T-helper 1 cell treated with Interleukin-12 subunit alpha and Interleukin-12 subunit beta and Interleukin-4 antibody, amounts not matched to agents 30 ng/mL and 1 ng/mL, for 36 hours (primary cell): ENCODE measurements around the gene TSPAN3. TPM values are rescaled to one million over a fixed set of nuclear protein-coding genes. Genes with fewer than 3 reads are reported as not detected.

Experiments used
- intact Hi-C: fragments of 100-400 bp; cut with micrococcal nuclease; formaldehyde crosslinking; loops from one replicate; pipeline ENCODE4 v1.15.1; 2024
- total RNA-seq: library from RNA; stranded (reverse); gene quantifications from 2 replicates; pipeline ENCODE4 v1.2.3, GENCODE V29; 2022

TSPAN3 gene
- total RNA-seq, 1 donor from 2014 or later: 19.2 TPM

DNA sequence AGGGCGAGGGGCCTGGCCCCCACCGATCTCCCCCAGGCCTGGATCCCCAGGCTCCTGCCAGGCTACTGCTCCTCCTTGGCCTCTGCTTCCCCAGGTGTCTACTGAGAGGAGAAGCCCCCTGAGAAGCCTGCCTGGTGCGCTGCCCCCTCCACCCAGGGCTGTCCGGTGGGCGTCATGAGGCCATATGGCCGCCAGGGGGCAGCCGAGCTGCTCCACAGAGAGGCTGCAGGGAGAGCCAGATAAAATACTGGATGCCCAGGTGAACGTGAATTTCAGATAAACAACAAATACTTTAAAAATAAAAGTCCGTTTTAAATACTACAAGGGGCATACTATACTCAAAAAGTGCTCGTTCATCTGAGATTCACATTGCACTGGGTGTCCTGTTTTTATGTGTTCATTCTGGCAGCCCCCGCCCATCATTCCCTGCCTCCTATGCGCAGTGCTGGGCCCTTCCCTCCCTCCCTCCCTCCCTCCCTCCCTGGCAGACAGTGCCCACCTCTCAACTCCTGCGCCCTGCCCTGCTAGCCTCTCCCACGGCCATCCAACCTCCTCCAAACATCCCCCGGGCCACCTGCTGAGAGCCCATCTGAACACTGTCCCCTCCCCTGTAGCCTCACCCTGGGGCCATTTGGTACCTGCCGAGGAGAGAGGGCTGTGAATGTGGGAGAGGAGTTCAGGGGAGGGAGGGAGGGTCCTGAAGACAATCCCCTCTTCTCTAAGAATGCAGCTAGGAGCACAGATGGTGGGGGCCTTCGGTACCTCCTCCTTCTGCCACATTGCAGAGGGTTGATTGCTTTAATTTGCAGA, 46.4 kb downstream of the TSPAN3 start:
- intact Hi-C loops: loop anchor here (1.0 to 5.0 kb wide), 2 partner anchors 48 to 163 kb away; no protein-coding TSS in a partner anchor

DNA sequence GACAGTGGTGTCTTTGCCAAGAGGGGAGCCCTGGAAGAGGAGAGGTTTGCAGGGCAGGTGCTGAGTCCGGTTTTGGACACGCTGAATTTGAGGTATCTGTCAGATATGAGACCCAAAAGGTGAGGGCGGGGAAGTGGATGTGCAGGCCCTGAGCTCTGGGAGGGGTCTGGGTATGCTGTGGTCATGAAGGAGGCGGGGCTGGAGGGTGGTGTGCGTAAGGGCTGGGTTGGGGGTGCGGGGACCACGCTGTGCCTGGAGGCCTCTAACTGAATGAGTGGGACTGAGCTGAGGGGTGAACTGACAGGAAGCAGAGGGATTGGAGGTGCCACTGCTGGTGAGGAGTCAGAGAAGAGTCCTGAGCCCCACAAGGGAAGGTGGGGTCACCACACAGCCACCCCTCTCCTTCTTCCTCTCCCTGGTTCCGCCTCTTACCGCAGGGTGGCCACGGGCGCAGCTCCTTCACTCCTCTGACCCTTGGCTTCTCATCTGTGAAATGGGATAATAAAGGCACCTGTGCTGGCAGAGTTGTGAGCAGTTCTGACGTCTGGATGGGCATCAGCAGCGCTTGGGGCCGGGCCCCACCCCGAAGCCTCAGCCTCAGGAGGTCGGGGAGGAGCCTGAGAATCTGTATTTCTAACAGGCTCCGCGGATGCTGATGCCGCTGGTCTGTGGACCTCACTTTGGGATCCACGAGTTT, 47.2 kb downstream of the TSPAN3 start:
- intact Hi-C loops: loop anchor here (1.0 to 5.0 kb wide), 2 partner anchors 47 to 164 kb away; no protein-coding TSS in a partner anchor

DNA sequence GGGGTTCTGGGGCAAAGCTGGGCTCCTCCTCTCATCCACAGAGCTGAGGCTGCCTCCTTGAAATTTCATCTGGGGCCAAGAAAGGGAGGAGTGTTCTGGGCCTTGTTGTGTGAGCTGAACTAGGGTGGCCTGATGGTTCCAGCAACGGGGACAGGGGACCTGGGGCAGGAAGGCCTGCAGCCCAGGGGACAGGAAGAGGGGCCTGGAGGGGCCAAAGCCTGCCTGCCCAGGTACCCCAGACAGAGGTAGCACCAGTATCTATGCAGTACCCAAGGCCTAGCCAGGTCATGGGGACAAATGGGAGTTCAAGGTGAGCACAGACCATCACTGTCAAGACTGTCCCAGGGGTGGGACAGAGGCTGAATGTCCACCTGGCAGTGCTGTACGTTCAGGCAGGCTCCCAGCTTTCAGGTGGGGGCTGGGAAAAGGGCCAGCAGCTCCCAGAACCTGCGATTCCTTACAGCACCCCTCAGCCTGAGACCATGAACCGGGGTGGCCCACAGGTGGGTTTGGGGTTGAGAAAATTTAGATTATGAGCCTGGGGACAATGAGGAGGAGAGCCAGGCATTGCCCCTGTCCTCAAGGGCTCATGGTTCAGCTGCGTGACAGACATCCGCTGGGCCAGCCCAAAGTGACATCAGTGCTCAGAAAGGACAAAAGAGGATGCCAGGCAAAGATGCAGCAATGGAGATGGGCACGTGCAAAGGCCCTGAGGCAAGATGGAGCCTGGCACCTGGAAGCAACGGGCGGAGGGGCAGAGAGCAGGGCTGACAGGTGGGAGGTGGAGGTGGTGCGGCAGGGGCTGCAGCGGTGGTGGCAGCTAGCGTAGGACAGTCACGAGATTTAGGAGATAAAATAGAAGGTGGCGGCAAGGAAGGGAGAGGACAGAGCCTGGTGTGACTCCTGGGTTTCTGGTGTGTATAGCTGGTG, 48.0 kb downstream of the TSPAN3 start:
- intact Hi-C loops: loop anchor here (1.0 to 5.0 kb wide), 5 partner anchors 9 to 164 kb away; no protein-coding TSS in a partner anchor

DNA sequence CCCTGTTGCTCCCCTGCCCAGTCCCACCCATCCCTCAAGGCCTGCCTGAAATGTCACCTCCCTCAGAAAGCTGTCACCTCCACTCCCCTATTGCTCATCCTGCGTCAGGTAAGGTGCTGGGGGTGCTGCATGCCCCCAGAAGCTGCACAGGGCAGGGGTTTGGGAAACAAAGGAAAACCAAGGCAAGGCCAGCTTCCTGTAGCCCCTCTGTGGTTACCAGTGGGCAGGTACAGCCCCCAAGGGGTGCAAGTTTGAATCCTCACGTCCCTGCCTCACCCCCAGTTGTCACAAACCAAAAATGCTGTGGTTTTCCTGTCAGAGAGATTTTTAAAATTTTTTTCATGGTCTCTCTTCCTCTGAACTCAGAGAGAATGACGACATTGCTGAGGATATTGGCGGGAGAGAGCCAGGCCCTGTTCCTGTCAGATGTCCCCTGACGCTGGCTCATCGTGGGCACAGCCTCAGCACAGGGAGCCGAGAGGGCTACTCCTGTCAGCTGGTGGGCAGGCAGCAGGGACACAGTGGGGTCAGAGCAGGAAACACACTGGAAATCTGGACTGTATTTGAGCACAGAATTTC, 49.0 kb downstream of the TSPAN3 start:
- intact Hi-C loops: loop anchor here (1.0 to 5.0 kb wide), 5 partner anchors 8 to 165 kb away; no protein-coding TSS in a partner anchor

DNA sequence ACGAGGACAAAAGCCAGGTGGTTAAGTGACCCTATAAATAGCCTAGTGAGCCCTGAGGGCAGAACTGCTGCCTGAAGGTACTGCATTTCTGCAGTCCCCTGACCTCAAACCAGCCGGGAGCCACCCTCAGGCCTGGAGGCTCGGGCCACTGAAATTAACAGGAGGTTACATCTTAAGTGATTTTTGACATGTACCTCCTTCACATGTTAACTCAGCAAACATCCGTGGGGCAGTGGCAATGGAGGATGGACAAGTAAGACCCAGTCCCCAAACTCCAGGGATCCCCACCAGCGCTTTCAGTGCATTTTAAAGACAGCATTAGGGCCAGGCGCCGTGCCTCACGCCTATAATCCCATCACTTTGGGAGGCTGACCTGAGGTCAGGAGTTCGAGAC, 49.8 kb downstream of the TSPAN3 start:
- intact Hi-C loops: loop anchor here (5.0 kb wide), 1 partner anchor 166 kb away; no protein-coding TSS in a partner anchor

DNA sequence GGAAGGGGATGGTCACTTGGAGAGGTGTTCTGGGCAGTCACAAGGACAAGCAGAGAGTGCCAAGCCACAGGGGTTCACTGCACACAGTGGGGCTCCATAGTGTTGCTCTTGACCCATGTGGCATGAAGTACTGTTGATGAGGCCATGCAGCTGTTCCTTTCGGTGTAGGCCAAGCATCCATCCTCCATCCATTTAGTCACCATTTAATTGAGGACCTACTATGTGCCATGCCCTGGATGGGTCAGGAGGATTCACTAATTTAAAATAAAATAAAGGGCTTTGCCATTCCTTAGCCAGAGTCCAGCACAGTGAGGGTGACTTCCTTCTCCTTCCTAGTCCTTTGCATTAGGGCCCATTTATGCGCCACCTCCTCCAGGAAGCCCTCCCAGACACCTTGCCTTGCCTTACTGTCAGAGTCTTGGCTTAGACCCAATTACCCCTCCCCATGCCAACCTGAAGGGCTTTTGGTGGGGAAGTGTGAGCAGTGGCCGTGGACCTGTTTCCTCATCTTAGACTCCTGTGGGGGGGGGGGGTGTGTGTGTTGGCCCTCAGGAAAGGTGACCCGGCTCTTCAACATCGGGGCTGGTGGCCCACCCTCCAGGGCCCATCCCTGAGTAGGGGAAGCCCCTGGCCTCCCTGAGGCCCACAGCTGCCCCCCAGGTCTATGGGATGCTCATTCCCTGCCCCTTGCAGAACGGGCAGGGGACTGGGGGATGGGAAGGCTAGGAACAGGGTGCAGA, 50.4 kb downstream of the TSPAN3 start:
- intact Hi-C loops: loop anchor here (5.0 kb wide), 1 partner anchor 167 kb away; no protein-coding TSS in a partner anchor

DNA sequence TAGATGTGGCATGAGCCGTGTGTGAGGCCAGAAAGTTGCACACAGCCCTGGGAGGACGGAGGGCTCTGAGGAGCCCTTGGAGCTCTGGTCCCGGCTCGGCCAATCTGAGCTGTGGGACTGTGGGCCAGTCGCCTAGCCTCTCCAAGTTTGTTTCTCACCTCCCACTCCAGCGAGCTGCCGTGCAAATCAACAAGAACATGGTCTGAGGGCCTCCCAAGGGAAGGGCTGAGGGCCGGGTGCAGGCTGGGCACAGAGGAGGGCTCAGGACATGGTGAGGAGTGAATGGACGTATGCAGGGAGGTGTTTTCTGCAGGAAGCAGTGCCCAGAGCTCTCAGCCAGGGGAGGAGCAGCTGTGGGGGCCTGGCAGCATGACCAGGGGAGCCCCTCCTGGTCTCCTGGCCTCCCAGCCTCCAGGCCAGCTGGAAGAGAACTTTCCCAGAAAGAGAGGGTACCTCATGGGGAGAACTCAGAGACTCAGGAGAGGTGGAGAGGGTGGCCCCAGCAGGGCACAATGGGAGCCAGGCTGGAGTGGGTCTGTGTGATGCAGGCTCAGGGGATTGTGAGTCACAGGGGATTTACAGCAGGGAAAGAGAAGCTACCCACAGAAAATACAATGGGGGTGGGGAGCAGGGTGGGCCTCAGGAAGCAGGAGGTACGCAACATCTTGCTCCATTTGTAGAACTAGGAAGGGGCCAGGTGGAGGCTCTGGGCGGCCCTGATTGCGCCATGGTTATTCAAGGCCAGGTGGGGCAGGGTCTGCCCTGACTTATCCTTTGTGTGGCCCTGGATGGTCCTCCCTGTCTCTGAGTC, 51.2 kb downstream of the TSPAN3 start:
- intact Hi-C loops: loop anchor here (5.0 kb wide), 1 partner anchor 168 kb away; no protein-coding TSS in a partner anchor

DNA sequence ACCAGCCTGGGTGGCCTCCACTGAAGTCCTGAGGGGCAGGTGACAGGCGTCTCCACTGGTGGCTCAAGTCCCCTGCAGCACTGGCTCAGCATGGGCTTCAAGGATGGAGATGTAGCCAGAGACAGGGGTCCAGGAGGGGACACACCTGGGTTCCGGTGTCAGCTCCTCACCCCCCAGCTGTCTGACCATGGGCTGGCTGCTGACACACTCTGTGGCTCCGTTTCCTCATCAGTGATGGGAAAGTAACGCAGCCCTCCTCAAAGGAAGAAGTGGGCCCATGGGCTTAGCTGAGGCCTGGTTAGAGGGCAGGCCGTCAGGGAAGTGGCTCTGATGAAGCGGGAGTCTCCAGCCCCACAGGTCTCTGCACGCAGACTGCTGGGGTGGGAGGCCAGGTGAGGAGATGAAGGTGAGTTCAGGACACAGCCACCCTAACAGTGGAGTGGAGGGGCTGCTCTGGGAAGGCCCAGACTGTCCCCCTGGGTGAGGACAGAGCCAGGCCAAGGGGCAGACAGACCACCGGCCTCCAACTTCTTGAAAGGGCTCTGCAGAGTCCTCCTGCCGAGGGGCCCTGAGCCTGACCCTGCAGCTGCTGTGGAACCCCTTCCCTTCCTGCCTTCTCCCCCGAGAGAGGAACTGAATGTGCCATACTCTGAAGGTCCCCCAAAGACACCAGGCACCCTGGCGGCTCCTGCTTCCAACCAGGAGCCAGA, 52.0 kb downstream of the TSPAN3 start:
- intact Hi-C loops: no loop called here

DNA sequence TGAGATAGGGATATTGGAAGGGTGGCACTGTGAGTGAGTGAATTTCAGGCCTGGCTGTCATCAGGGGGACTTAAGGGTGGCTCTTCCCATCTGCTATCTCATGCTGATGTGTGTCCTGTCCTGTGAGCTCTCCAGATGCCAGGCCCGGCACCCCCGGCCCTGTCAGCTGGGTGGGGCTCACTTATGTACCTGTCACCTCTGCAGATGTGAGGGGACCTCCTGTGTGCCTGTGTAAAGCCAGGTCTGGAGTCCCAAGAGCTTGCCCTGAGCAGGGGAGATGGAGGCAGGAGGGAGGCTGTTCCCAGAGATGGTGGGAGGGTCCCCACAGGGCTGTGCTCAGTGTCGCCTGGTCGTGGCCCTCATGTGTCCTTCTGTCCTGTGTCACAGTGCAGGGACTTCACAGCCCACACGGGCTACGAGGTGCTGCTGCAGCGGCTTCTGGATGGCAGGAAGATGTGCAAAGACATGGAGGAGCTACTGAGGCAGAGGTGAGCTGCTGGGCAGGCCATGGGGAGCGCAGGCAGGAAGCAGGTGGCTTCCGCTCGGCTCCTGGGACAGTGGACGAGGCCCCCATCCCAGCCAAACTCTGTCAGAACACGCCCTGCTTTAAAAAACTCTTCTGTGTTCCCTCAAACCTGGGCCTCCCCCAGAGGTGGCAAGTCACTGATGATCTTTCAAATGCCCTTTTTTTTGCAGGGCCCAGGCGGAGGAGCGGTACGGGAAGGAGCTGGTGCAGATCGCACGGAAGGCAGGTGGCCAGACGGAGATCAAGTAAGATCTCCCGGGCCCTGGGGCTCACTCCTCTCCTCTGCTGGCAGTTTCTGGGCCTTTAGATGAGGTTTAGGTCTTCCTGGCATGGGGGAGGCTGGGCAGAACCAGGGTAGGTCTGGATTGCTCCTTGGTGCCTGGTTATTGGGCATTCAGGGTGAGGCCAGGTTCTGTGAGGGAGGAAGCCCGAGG, 52.9 kb downstream of the TSPAN3 start:
- intact Hi-C loops: no loop called here

DNA sequence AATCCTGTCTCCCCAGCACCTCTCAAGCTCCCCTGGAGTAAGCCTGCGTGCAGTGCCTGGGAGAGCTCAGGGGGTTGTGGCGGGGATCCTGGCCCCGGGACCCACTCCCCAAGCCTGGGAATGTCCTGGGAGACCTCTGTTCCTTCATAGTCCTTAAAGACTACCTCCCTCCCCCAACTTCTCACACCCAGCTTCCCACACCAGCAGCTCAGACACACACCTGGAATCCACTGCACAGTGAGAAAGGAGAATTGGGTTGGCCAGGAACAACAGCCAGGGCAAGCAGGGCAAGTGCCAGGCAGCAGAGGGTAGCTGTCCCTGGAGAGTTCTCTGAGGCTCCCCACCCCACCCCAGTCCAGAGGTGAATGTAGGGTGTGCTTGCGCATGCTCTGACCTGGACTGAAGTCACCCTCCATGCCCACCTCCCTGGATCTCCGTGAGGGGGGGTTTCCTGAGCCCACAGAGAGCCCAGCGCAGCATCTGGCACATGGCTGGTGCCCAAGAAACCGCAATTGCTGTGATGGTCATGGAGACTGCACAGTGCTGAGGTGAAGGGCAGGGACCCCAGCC, 53.7 kb downstream of the TSPAN3 start:
- intact Hi-C loops: no loop called here

DNA sequence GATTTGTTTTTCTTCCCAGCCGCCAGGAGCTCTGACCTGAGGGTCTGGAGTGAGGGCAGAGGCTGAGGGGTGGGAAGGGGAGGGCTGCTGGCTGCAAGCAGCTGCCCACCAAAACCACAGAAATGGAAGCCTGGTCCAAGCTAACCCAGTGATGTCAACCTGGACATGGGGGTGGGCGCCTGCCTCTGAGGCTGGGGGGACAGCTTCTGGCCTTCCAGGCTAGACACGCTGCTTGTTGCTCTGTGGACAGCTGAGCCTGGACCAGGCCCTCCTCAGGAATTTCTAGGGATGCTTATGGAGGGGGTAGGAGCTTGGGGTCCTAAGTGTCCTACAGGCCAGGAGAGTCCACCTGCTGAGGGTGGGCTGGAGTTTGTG, 54.6 kb downstream of the TSPAN3 start:
- intact Hi-C loops: no loop called here

DNA sequence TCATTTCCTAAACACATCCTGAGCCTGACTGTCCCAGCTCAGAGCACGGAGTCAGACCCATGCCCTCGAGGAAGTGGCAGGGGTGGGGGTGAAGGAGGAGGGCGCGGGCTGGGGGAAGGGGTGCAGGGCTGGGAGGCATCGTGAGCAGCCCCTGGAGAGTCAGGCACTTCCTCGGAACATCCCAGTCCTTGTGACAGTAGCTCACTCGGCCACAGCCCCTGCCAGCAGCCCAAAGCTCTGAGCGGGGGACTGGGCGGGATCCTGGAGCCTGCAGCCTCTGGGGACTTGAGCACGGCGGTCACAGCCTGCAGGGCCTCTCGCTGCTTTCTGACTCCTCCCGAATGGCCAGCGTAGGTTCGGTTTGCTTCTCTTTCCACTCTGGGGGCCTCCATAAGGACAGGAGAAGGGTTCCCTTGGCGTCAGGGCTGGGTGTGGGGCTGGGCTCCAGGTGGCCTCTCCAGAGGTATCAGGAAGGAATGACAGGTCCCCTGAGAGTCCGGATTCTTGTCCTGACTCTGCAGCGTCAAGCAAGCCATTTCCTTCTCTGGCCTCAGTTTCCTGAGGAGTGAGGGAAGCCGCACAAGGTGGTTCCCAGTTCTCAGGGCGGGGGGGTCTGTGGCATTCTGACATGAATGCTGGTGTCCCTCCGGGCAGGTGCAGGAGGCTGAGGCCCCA, 55.1 kb downstream of the TSPAN3 start:
- intact Hi-C loops: no loop called here

DNA sequence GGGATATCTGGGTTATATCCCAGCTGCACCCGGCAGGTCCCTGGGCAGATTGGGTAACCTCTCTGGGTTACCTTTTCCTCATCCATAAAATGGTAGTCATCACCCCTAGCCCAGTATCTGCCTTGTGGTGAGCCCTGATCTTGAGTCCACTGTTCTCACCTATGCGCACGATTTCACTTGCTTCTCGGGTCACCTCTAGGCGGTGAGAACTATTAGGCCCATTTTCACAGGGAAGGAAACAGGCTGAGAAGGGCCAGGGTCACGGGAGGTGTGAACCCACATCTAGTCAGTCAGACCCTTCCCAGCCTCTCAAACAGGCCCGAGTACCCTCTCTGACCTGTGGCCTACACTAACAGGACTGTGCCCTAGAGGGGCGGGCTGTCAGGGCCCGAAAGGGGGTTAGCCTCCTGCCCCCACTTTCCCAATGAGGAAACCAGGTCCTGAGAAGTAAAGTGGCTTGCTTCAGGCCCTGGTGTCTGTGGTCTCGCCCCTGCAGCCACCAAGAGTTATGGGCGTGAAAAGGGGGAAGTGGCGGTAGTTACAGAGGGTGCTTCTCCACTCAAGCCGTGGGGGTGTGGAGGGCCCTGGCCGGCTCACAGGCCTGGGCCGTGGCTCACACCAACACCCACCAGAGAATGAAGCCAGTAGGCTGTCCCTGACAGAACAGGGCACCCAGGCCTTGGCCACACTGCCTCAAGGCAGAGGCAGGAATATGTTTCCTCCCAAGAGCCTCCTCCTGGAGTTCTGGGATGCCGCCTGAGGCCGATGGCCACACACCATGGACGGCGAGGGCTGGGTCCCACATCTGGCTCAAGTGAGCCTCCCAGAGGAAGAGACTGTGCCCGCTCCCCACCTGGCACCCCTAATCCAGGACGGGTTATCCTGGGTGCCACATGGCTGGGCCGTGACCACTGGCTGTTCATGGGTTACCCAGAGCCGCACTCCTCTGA, 56.5 kb downstream of the TSPAN3 start:
- intact Hi-C loops: loop anchor here (1.0 to 5.0 kb wide), 3 partner anchors 8 to 777 kb away; partner anchors contain the start of gene RCN2

DNA sequence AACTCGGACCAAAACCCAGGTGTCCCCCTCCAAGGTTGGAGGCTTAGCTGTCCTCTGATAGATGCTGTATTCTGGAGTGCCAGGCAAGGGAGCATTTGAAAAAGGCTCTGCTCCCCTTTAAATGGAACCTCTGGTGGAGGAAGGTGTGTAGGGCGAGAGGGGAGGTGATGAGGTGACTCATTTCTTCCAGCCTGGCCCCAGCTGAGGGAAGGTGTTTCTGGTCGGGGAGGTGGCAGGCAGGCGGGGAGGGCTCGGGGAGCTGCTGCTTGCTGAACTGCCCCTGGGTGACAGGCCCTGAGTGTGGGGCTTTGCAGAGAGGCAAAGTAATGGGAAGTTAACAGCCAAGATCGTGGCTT, 57.2 kb downstream of the TSPAN3 start:
- intact Hi-C loops: loop anchor here (1.0 to 5.0 kb wide), 7 partner anchors 9 to 776 kb away; partner anchors contain the start of genes PSTPIP1 and RCN2

DNA sequence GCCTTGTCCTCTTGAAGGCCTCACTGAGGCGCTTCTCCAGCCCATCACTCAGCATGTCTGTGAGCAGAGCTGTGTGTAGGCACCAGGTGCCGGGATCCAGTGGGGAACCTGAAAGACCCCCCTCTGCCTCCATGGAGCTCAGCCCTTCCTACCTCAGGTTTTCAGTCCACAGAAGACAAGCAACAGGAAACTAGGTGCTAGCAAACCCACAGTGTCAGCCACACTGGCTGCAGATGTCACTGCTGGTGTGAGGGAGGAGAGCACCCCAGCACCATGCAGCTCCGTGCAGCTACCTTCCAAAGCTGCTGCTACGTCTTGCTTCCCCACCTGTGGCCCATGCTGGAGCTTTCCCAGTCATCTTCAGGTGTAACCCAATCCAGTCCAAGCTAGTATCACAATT, 58.0 kb downstream of the TSPAN3 start:
- intact Hi-C loops: loop anchor here (1.0 to 5.0 kb wide), 6 partner anchors 10 to 776 kb away; partner anchors contain the start of genes PSTPIP1 and RCN2
